T-helper 9 cell (primary cell): ENCODE data around the gene PRRC2A.

ENCODE experiments used
- DNase-seq: peaks from one replicate; pipeline ENCODE4 v3.0.0-alpha.2; 2020
- total RNA-seq, 2 donors: gene quantifications; one replicate each; lab custom pipeline; 2026; lab: John Stamatoyannopoulos, UW

The PRRC2A gene
- total RNA-seq: 241 to 250 reads per million in 2 donors

- DNase-seq: no peak
These were observed at the start of gene PRRC2A for GRCh38 chr6:31620586-31621319. Gene PRRC2A (plus strand): TSS chr6:31620715. CDS start chr6:31622790, 2,075 bp downstream.

- peak; percentile 69 for DNase-seq
These were observed 48.2 kb upstream of the PRRC2A start, which contains the start of gene LTA for GRCh38 chr6:31572041-31572911. Gene LTA (plus strand): TSS chr6:31572289. CDS start chr6:31572743, 454 bp downstream.

GRCh38 chr6:31573239-31574105, 47.0 kb upstream of the PRRC2A start:
- no peak for DNase-seq

- DNase-seq: no peak
These were observed 46.1 kb upstream of the PRRC2A start for GRCh38 chr6:31574106-31575061.

- peak; percentile 77 for DNase-seq
These were observed 45.1 kb upstream of the PRRC2A start, which contains the start of gene TNF for GRCh38 chr6:31575335-31575901. Gene TNF (plus strand): TSS chr6:31575565. CDS start chr6:31575742, 177 bp downstream.

- no peak for DNase-seq
These were observed 44.4 kb upstream of the PRRC2A start for GRCh38 chr6:31575952-31576685.

- DNase-seq: no peak
These were observed 43.5 kb upstream of the PRRC2A start for GRCh38 chr6:31576897-31577578.

- DNase-seq: no peak
These were observed 42.9 kb upstream of the PRRC2A start for GRCh38 chr6:31577579-31577966.

GRCh38 chr6:31578184-31579118, 42.1 kb upstream of the PRRC2A start:
- no peak for DNase-seq

- DNase-seq: no peak
These were observed 41.4 kb upstream of the PRRC2A start for GRCh38 chr6:31579119-31579505.

GRCh38 chr6:31579546-31580437, 40.7 kb upstream of the PRRC2A start:
- DNase-seq: no peak

- DNase-seq: no peak
These were observed 40.1 kb upstream of the PRRC2A start for GRCh38 chr6:31580438-31580740.

- DNase-seq: peak; percentile 89
These were observed 39.6 kb upstream of the PRRC2A start for GRCh38 chr6:31580807-31581433.

GRCh38 chr6:31581434-31582229, 38.9 kb upstream of the PRRC2A start:
- no peak for DNase-seq

GRCh38 chr6:31582230-31582643, 38.3 kb upstream of the PRRC2A start, which contains the start of gene LTB:
Gene LTB (minus strand): TSS chr6:31582424. CDS start chr6:31582417, 7 bp downstream.
- DNase-seq: peak; percentile 62

- no peak for DNase-seq
These were observed 35.0 kb upstream of the PRRC2A start for GRCh38 chr6:31585491-31585890.
